ENCODE data around the gene STMN1. TPM values are rescaled to one million over a fixed set of nuclear protein-coding genes. Genes with fewer than 3 reads are reported as not detected.

Gene STMN1
- total and polyA plus RNA-seq, 10 of the 15 experiments (the other 5 are each of a cell fraction or from before 2014, with no cell fraction given) = 220 to 1,272 (median 603) TPM

- TF ChIP-seq BRCA1 (IDR thresholded peaks at IDR 0.05; ENCODE audit: low read depth, low read length) (no peak), ESRRA (IDR thresholded peaks at IDR 0.05; ENCODE audit: low read length) (no peak), SUZ12 (IDR thresholded peaks at IDR 0.05; ENCODE audit: unreplicated experiment) (no peak), CEBPB (IDR thresholded peaks at IDR 0.05; ENCODE audit: borderline replicate concordance in 1 of 2, low read depth in 2 of 2, low read length in 2 of 2) (no peak), RBBP5 (conservative IDR thresholded peaks at IDR 0.05) (no peak), SRF (IDR thresholded peaks at IDR 0.05; ENCODE audit: low read depth in 2 of 2, low read length in 2 of 2) (no peak), ZBTB33 (IDR thresholded peaks at IDR 0.05) (no peak), IKZF2 (IDR thresholded peaks at IDR 0.05) (no peak; a peak in 1 of 4 replicates)
- TF ChIP-seq, protein P1, sequence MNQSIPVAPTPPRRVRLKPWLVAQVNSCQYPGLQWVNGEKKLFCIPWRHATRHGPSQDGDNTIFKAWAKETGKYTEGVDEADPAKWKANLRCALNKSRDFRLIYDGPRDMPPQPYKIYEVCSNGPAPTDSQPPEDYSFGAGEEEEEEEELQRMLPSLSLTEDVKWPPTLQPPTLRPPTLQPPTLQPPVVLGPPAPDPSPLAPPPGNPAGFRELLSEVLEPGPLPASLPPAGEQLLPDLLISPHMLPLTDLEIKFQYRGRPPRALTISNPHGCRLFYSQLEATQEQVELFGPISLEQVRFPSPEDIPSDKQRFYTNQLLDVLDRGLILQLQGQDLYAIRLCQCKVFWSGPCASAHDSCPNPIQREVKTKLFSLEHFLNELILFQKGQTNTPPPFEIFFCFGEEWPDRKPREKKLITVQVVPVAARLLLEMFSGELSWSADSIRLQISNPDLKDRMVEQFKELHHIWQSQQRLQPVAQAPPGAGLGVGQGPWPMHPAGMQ (IDR thresholded peaks at IDR 0.05; ENCODE audit: borderline replicate concordance) = no peak
- TF ChIP-seq, protein P2, sequence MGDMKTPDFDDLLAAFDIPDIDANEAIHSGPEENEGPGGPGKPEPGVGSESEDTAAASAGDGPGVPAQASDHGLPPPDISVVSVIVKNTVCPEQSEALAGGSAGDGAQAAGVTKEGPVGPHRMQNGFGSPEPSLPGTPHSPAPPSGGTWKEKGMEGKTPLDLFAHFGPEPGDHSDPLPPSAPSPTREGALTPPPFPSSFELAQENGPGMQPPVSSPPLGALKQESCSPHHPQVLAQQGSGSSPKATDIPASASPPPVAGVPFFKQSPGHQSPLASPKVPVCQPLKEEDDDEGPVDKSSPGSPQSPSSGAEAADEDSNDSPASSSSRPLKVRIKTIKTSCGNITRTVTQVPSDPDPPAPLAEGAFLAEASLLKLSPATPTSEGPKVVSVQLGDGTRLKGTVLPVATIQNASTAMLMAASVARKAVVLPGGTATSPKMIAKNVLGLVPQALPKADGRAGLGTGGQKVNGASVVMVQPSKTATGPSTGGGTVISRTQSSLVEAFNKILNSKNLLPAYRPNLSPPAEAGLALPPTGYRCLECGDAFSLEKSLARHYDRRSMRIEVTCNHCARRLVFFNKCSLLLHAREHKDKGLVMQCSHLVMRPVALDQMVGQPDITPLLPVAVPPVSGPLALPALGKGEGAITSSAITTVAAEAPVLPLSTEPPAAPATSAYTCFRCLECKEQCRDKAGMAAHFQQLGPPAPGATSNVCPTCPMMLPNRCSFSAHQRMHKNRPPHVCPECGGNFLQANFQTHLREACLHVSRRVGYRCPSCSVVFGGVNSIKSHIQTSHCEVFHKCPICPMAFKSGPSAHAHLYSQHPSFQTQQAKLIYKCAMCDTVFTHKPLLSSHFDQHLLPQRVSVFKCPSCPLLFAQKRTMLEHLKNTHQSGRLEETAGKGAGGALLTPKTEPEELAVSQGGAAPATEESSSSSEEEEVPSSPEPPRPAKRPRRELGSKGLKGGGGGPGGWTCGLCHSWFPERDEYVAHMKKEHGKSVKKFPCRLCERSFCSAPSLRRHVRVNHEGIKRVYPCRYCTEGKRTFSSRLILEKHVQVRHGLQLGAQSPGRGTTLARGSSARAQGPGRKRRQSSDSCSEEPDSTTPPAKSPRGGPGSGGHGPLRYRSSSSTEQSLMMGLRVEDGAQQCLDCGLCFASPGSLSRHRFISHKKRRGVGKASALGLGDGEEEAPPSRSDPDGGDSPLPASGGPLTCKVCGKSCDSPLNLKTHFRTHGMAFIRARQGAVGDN (IDR thresholded peaks at IDR 0.05) = no peak
Observed at GRCh38 chr1:25904943-25905679, 1.1 kb downstream of the STMN1 start (continued).
